Activated CD4-positive, alpha-beta T cell treated with anti-CD3 and anti-CD28 coated beads, Interleukin-2, Interleukin-6, amounts not matched to agents 100 ng/mL and 50 ng/mL, durations not matched to agents 16 hours and 8 hours (primary cell): ENCODE measurements around the gene CLEC16A.

ENCODE experiments used
- DNase-seq: peaks from one replicate; pipeline ENCODE4 v3.0.0-alpha.2; 2020

The CLEC16A gene

GRCh38 chr16:11066261-11066870 lies 122.0 kb downstream of the CLEC16A start:
- no peak for DNase-seq

GRCh38 chr16:11067266-11067665 lies 122.9 kb downstream of the CLEC16A start:
- no peak for DNase-seq

GRCh38 chr16:11067697-11068141 lies 123.4 kb downstream of the CLEC16A start:
- no peak for DNase-seq

GRCh38 chr16:11071829-11072228 lies 127.5 kb downstream of the CLEC16A start:
- no peak for DNase-seq

- DNase-seq: no peak
Observed at GRCh38 chr16:11072420-11073153, 128.2 kb downstream of the CLEC16A start.

- no peak for DNase-seq
Observed at GRCh38 chr16:11073407-11073999, 129.1 kb downstream of the CLEC16A start.

- no peak for DNase-seq
Observed at GRCh38 chr16:11074131-11074530, 129.8 kb downstream of the CLEC16A start.

GRCh38 chr16:11075163-11075562 lies 130.8 kb downstream of the CLEC16A start:
- DNase-seq: no peak

GRCh38 chr16:11076259-11077018 lies 132.1 kb downstream of the CLEC16A start:
- peak; percentile 77 for DNase-seq

GRCh38 chr16:11078812-11079459 lies 134.6 kb downstream of the CLEC16A start:
- DNase-seq: no peak

- DNase-seq: no peak
Observed at GRCh38 chr16:11079652-11080187, 135.4 kb downstream of the CLEC16A start.

GRCh38 chr16:11080327-11080967 lies 136.1 kb downstream of the CLEC16A start:
- no peak for DNase-seq

GRCh38 chr16:11080999-11081630 lies 136.8 kb downstream of the CLEC16A start:
- no peak for DNase-seq

- no peak for DNase-seq
Observed at GRCh38 chr16:11082108-11082859, 137.9 kb downstream of the CLEC16A start.

GRCh38 chr16:11082860-11083388 lies 138.6 kb downstream of the CLEC16A start:
- no peak for DNase-seq

- DNase-seq: no peak
Observed at GRCh38 chr16:11084484-11084875, 140.1 kb downstream of the CLEC16A start.

GRCh38 chr16:11084876-11085485 lies 140.6 kb downstream of the CLEC16A start:
- DNase-seq: no peak

- DNase-seq: no peak
Observed at GRCh38 chr16:11085916-11086315, 141.6 kb downstream of the CLEC16A start.

GRCh38 chr16:11087691-11088073 lies 143.3 kb downstream of the CLEC16A start:
- DNase-seq: no peak
